HG02970 (cell line): ENCODE data around the gene TDRD5.

Source experiments
- ATAC-seq: cut with Tn5 transposase; IDR thresholded peaks from one replicate; pipeline ENCODE4 v1.9.1; 2021; ENCODE audit warnings: mild to moderate bottlenecking, moderate library complexity, moderate number of reproducible peaks; ENCODE audit not compliant: unreplicated experiment, low FRiP score

Gene TDRD5, protein sequence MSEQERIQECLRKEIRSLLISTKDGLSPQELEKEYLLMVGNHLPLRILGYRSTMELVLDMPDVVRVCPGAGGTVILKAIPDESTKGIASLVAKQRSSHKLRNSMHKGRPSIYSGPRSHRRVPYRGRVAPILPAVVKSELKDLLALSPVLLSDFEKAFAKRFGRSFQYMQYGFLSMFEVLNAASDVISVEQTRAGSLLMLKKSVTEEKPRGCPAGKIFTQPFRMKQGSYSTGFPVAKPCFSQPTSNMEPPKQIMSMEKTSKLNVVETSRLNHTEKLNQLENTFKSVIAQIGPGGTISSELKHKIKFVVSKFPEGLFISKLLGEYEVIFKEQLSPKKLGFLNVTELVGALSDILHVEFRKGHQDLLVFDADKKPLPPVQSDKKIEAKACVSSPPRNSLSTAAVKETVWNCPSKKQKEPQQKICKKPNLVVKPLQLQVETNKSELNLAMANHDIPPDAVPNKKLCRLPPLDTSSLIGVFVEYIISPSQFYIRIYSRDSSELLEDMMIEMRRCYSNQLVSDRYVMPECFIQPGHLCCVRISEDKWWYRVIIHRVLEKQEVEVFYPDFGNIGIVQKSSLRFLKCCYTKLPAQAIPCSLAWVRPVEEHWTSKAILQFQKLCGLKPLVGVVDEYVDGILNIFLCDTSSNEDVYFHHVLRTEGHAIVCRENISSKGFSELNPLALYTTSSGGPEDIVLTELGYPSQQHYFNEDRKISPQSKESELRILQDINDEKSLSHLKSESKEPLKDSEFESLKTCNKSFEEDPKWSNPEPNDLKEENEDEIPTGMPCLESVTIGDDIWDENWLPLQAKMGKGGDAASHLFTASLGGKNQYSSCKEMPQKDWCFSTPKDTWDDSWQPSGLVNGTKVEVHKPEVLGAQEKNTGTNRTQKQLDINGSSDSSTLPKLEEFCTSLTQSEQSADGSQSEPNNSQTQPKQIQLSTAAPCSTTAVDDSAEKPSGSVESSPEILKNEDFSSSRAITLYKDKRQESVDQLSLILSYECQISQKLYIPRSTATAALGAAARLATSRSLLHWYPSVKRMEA

DNA sequence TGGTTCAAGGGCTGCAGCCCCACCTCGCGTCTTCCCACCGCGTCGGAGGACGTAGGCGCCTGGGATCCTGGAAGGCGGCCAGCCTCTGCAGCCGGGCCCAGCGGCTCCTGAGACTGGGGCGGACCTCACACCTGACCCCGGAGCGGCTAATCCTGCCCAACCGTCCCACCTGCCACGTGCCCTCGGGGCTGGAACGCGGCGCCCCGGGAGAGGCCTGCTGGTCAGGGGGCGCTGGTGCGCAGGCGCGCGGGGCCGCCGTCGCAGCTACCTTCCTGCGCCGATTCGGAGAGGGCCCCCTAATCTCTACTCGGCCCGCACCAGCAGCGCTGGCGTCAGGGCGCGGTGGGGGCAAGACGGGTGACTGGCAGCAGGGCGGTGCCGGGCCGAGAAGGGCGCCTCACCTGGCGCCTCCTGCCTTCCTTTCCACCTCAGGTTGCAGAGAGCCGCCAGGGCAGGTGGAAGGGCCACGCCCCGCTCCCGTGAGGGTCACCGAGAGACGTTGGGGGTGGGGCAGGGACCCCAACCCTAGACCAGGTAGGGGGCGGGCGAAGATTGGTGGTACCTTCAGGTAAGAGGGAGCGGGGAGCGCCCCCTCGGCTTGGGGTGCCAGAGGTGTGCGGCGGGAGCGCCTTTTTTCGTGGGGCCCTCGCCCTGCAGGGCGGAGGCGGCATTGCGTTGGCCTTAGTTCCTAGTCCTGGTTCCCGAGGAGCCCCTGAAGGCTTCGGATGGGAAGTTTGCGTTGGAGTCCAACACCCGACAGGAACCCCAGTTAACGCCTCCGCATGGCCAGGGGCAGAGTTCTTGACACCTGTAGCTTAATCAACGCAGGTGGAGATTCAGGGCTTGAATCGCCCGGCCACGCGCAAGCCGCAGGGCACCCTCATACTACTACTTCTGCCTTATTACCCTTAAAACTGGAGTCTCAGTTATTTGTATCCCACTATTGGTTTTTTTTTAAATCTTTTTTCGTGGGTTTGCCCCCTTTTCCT, at the start of gene TDRD5:
TSS of gene TDRD5 (plus strand) at position 241 of the 989 bp plus-strand sequence. CDS start 784 bp downstream, outside the sequence.
- ATAC-seq = no peak

DNA sequence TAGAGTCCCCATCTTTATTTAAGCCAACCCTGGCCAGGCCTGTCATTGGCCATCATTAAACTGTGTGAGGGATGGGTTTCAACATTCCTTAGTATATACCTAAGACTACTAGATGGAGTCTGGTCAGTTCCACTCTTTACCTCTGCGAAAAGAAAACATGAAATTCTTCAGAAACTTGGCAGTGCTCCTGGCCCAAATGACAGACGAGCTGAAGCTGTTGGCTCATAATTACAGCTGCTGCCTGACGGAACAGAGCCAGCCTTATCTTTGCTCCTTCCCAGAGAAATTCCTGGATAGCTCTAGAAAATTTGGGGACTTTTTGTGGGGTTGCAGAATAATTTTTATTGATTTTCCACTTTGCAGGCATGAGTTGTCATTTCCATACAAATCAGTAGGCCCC, 46.3 kb upstream of the TDRD5 start:
- ATAC-seq = no peak

DNA sequence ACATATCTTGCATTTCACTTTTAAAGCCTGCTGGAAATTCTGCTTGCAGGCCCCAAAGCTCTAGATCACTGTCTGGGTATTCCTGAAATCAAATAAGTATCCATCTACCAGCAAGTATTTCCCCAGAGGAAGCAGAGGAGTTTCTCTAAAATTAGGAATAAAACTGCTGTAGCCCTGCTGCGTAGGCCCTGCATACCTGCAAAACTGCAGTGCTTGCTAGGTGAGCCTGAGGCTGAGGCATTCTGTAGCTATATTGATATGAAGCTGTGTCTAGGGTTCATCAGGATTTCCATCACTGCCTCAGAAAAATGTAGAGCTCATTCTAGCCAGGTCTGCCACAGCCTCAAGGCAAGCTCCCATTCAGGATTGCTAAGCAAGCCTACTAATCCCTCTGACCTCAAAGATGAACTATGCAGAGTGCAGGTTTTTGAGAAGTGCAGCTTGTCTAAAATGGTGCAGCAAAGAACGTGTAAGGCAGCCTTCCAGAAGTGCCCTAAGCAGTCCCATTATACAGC, 44.6 kb upstream of the TDRD5 start:
- ATAC-seq = no peak

DNA sequence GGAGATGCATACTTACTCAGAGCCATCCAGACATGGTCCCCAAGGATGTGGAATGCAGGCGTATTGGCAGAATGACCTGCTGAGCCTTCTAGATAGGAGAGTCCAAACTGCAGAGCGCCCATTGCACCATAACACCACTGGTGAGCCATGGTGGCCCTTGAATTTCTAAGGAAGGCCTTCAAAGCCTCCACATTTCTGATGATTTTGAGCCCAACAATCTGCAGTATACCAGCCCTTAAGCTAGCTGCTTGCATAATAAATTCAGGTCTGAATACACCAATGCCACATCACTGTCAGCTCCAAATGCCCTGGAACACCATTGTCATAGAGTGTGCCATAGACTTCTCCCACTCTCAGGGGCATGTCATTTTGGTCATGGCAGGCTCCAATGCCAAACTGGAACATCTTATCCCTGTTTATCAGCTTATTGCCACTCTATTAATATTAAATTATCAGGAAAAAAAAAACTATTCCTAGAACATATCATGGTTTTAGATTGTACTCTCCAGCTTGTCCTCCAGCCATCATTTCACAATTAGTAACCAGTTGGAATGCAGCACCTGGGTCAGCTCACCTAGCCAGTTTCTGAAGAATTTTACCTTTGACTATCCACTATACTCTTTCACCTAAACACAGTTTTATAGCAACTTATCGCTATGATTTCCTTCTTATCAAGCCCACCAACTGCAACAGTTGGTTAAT, 42.8 kb upstream of the TDRD5 start:
- no peak for ATAC-seq

DNA sequence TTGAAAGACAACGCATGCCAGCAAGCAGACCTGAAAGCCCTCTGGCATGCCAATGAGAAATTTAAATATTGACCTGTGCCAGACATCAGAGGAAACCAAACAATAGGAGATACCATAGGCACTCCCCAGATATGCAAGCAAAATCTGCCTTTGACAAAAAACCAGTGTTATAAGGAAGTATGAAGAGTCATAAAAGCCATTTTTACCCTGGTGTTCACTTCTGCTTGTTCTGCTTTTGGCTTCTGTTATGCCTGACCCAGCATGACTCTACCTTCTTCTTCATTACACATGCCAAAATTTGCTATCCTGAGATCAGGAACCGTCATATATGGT, 42.3 kb upstream of the TDRD5 start:
- no peak for ATAC-seq

DNA sequence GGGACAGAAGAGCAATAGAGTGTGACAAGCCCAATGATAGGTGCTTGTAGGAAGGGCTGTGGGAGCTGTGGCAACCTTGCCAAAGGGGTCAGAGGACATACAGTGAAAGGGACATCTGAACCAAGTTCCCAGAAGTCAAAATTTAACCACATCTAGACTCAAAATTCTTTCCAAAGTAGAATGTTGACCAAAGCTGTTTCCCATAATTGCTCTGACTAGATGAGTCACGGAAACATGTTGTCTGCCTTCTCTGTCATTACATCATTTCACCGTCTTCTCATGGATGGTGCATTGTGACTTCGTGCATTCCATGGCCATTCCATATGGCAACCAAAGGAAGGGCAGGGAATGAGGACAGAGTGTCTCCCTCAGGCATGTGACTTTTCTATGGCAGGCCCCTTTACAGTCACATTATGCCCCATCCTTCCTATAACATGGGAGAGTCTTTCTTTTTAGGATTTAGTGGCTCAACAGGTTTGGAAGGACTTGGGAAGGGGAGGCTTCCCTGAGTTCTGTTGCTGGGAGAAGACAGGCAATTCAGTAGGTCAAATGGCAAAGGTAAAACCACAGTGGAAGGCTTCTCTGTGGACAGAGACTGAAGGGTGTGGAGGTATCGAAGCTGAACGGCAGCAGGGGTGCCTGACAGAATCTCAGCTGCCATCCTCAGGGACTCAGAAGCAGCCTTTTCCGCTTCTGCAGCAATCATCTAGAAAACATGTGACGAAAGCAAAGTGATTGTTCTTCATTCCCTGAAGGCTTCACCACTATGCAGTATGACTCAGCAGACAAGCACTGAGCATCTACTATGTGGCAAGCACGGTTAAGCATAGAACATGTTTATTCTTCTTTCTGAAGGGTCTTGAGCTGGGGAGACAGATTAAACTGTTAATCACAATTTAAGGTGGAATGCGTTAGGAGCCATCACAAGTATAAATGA, 40.6 kb upstream of the TDRD5 start:
- ATAC-seq = no peak

DNA sequence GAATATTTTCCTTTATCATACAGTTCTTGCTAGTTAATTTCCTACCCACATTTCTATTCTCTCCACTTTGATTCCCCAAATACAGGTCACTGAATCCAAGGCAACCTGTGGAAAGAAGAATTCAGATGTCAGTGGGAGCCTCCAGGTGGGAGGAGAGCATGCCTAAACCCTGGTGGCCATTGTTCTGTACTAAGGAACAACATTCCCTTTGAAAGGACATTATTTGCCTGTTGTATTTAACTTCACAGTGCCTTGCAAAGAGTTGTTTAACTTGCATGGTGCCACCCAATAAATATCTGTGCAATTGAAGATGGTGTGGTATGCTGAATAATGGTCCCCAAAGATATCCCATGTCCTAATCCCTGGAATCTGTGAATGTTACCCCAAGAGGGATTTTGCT, 37.2 kb upstream of the TDRD5 start:
- no peak for ATAC-seq

GRCh38 chr1:179558078-179558477, 33.6 kb upstream of the TDRD5 start:
- no peak for ATAC-seq

DNA sequence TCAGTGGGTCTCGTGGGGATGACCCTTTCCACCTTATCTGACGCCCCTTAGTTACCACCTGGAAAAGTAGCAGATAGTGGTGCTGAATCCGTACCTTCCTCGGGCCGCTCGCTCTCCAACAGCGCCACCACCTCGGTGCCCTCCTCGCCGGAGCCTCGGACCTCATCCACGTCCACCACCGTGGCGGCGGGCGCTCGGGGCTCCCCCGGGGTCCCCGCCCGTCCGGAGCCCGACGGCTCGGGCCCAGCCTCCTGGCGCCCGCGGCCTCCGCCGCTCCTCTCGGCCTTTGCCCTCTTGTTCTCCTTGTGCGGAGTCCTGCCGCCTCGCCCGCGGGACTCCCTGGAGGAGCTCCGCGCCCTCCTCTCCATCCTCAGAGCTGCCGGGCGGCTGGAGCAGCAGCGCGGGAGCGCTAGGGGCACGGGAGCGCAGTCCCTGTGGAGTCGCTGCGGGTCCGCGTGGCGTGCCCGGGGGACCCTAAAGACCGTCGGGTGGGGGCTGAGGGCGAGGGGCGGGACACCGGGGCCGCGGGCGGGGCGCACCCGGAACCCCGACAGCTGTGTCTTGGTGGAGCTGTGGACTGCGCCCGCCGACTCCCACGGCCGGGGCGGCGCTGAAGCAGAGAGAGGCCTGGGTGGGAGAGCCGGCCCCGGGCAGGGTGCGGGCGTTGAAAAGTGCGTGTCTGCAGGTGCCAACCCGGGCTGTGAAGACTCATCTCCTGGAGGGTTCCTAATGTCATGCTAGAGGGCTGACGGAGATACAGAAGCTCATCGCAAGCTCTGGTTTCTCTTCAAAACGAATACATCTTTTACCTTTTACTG, 15.9 kb upstream of the TDRD5 start, which contains the start of gene NPHS2:
TSS of gene NPHS2 (minus strand) at position 452 of the 818 bp plus-strand sequence. CDS start at position 368, 84 bp downstream.
- ATAC-seq = no peak

- no peak for ATAC-seq
Observed at GRCh38 chr1:179576509-179576908, 15.1 kb upstream of the TDRD5 start.

- ATAC-seq = no peak
Observed at GRCh38 chr1:179583771-179584320, 7.8 kb upstream of the TDRD5 start.

DNA sequence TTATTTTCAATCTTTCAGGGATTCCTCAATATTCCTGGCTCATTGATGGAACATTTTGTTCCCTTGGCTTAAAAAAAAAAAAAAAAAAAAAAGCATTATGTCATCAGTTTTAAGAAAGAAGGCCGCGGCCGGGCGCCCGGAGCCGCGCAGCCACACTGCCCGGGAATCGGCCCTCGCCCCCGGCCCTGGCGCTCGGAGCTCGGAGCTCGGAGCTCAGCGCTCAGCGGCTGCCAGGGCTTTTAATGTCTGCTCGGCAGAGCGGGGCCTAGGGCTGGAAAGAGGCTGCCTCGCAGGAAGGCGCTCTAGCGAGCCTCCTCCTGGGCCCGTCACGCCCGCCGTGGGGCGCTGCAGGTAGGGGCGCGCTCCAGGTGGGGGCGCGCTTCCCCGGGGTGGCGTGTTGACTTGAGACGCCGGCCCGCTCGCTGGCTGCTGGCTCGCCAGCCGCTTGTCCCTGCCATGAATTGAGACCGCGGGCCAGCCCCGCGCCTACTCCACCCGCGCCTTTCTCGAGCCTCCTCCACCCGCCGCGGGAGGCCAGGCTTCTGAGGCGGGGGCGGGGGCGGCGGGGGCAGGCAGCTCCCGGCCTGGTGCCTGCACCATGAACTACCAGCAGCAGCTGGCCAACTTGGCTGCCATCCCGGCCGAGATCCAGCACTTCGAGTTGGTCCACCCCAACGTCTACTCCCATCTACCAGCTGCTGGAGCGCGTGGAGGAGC, 5.4 kb upstream of the TDRD5 start:
- ATAC-seq = no peak

- ATAC-seq = no peak
Observed at GRCh38 chr1:179587336-179587735, 4.3 kb upstream of the TDRD5 start.

DNA sequence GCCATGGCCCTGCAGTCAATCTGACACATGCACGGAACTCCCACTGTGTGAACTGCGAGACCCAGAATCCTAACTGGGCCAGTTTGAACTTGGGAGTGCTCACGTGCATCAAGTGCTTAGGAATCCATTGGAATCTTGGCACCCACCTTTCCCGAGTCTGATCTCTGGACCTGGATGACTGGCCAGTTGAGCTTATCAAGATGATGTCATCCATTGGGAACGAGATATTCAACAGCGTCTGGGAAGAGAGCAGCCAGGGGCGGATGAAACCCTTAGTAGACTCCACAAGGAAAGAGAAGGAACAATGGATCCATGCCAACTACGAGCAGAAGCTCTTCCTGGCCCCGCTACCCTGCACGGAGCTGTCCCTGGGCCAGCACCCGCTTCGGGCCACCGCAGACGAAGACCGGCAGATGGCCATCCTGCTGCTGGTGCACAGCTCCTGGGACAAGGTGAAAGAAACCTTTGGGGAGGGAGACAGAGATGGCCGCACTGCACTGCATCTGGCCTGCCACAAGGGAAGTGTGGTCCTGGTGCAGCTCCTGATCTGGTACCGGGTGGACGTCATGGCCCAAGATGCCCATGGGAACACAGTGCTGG, 3.1 kb upstream of the TDRD5 start:
- ATAC-seq = no peak

DNA sequence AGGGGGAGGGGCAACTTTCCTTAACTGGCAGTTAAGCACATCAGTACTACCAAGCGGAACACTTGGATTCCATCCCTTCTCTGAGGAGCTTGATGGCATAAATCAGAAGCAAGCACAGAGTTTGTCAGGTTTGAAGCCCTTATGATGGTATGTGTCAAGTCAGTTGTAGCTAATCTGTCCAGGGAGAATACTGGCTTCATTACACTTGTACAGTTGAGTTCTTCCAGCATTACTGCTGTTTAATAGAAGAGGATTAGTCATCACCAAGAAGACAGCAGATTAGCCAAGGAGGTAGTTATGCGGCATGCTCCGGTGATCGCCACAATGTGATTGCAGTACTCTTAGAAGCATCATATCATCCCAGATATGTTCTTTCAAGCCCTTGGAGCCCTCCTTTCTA, 2.1 kb upstream of the TDRD5 start:
- ATAC-seq = no peak

GRCh38 chr1:179590671-179591070, 961 bp upstream of the TDRD5 start:
- no peak for ATAC-seq
